Daoy (cell line): ENCODE data around the gene IL18. TPM values are rescaled to one million over a fixed set of nuclear protein-coding genes. Genes with fewer than 3 reads are reported as not detected.
"Not testable (repeated sequence)": the region's sequence is repeated elsewhere in the genome, so short reads cannot be mapped to it uniquely, and the experiment has no call there.

ENCODE experiments used
- DNase-seq: peaks from one replicate; pipeline ENCODE4 v3.0.0-alpha.2; 2015; ENCODE audit warnings: low read depth
- total RNA-seq: library from RNA; depleted of rRNA; stranded (reverse); fragments of >200 nt; shearing (Covaris generic); gene quantifications from 2 replicates; pipeline ENCODE4 v1.2.3, GENCODE V29; 2014; rRNA removed

Gene IL18
- total RNA-seq, 1 experiment from 2014 or later = not detected

GRCh38 chr11:112121981-112122615, 41.8 kb downstream of the IL18 start:
- no peak for DNase-seq

GRCh38 chr11:112118176-112118575, 45.7 kb downstream of the IL18 start:
- DNase-seq = no peak

GRCh38 chr11:112115386-112115785, 48.5 kb downstream of the IL18 start:
- DNase-seq = no peak

- no peak for DNase-seq
Measured at GRCh38 chr11:112114460-112114859, 49.4 kb downstream of the IL18 start.

GRCh38 chr11:112113539-112114457, 50.1 kb downstream of the IL18 start:
- DNase-seq = peak; percentile 45

- no peak for DNase-seq
Measured at GRCh38 chr11:112106070-112106469, 57.8 kb downstream of the IL18 start.

GRCh38 chr11:112103446-112103845, 60.4 kb downstream of the IL18 start:
- no peak for DNase-seq

GRCh38 chr11:112100462-112100861, 63.4 kb downstream of the IL18 start:
- DNase-seq = no peak

GRCh38 chr11:112097734-112098528, 66.0 kb downstream of the IL18 start:
- DNase-seq = no peak

- DNase-seq = no peak
Measured at GRCh38 chr11:112096194-112096593, 67.7 kb downstream of the IL18 start.

GRCh38 chr11:112095302-112095701, 68.6 kb downstream of the IL18 start:
- not testable (repeated sequence) for DNase-seq

Other genes starting within 250 kb of the IL18 start
- not detected in 2 replicates for gene C11orf52, start 245.2 kb downstream of the IL18 start, total RNA-seq
- gene DIXDC1, start 226.8 kb downstream of the IL18 start, total RNA-seq = 7.1 and 9.0 TPM in 2 replicates
- 49.0 and 49.9 TPM in 2 replicates for gene DLAT, start 138.7 kb downstream of the IL18 start, total RNA-seq
- gene PIH1D2, start 90.1 kb downstream of the IL18 start, total RNA-seq = 1.1 and 8.7 TPM in 2 replicates
- 26.3 and 26.7 TPM in 2 replicates for gene NKAPD1, start 89.8 kb downstream of the IL18 start, total RNA-seq
- gene TIMM8B, start 77.3 kb downstream of the IL18 start, total RNA-seq = 74.7 and 118 TPM in 2 replicates
- gene SDHD, start 77.2 kb downstream of the IL18 start, total RNA-seq = 133 and 145 TPM in 2 replicates
- not detected in 2 replicates for gene TEX12, start 3.3 kb upstream of the IL18 start, total RNA-seq
- 0.11 TPM in 1 of 2 replicates, not detected in the other for gene BCO2, start 11.4 kb upstream of the IL18 start, total RNA-seq
- gene PTS, start 62.3 kb upstream of the IL18 start, total RNA-seq = 71.1 and 73.6 TPM in 2 replicates
- gene PLET1, start 96.8 kb upstream of the IL18 start, total RNA-seq = not detected in 2 replicates